Liver (tissue), 9 donors: ENCODE measurements around the gene ANP32A. TPM values are rescaled to one million over a fixed set of nuclear protein-coding genes. Genes with fewer than 3 reads are reported as not detected.
"Not testable (repeated sequence)": the region's sequence is repeated elsewhere in the genome, so short reads cannot be mapped to it uniquely, and the experiment has no call there.

ENCODE experiments used
- DNase-seq: peaks from one replicate; pipeline ENCODE4 v3.0.0-alpha.2; 2017; ENCODE audit warnings: low spot score
- H3K27ac ChIP-seq, 2 donors: one replicate each; pipeline ENCODE4 v1.7.0; 2013; ENCODE audit warnings: inconsistent platforms in 2 of 2, low read length in 2 of 2, control low read depth in 1 of 2, low read depth in 1 of 2, mild to moderate bottlenecking in 1 of 2
- H3K27me3 ChIP-seq, 4 donors: one replicate each; pipeline versions ENCODE4 v1.6.1 to v1.7.0; 2013; ENCODE audit warnings: low read length in 3 of 4, inconsistent platforms in 1 of 4, mild to moderate bottlenecking in 1 of 4, moderate library complexity in 1 of 4; ENCODE audit not compliant: control insufficient read depth in 4 of 4, insufficient read depth in 4 of 4
- H3K36me3 ChIP-seq, 4 donors: one replicate each; pipeline versions ENCODE4 v1.6.1 to v1.7.0; 2013; ENCODE audit warnings: low read length in 3 of 4, mild to moderate bottlenecking in 3 of 4, low read depth in 1 of 4, moderate library complexity in 1 of 4; ENCODE audit not compliant: control insufficient read depth in 4 of 4, insufficient read depth in 3 of 4
- H3K4me1 ChIP-seq, 4 donors: one replicate each; pipeline versions ENCODE4 v1.6.1 to v1.7.0; 2013; ENCODE audit warnings: low read length in 3 of 4, mild to moderate bottlenecking in 3 of 4, moderate library complexity in 1 of 4; ENCODE audit not compliant: control insufficient read depth in 4 of 4, insufficient read depth in 4 of 4
- H3K4me3 ChIP-seq, 3 donors: one replicate each; pipeline versions ENCODE4 v1.6.1 to v1.7.0; 2013; ENCODE audit warnings: low read length in 3 of 3, control low read depth in 1 of 3, low read depth in 1 of 3, mild to moderate bottlenecking in 1 of 3
- H3K9ac ChIP-seq, 2 donors: one replicate each; pipeline ENCODE4 v1.7.0; 2013; ENCODE audit warnings: low read length in 2 of 2, mild to moderate bottlenecking in 2 of 2, moderate library complexity in 2 of 2, control low read depth in 1 of 2, low read depth in 1 of 2
- H3K9me3 ChIP-seq, 4 donors: one replicate each; pipeline versions ENCODE4 v1.6.1 to v1.7.0; 2013; ENCODE audit warnings: low read length in 3 of 4; ENCODE audit not compliant: control insufficient read depth in 4 of 4
- ATF3 ChIP-seq: IDR thresholded peaks from 2 replicates; pipeline ENCODE4 v1.6.1; 2016; ENCODE audit warnings: antibody characterized with exemption
- CTCF ChIP-seq: fragments of 150-350 bp; IDR thresholded peaks from 2 replicates; pipeline ENCODE4 v1.5.1; 2017; ENCODE audit warnings: improper control_type of control experiment, low read depth, low read length; ENCODE audit not compliant: missing input control
- EGR1 ChIP-seq, 2 donors: IDR thresholded peaks; 2 replicates each; pipeline ENCODE4 v1.6.1; 2016 to 2018; ENCODE audit warnings: antibody characterized with exemption in 2 of 2, low read depth in 2 of 2
- FOXA1 ChIP-seq: IDR thresholded peaks from 2 replicates; pipeline ENCODE4 v1.6.1; 2016; ENCODE audit warnings: antibody characterized with exemption
- FOXA2 ChIP-seq: IDR thresholded peaks from 2 replicates; pipeline ENCODE4 v1.6.1; 2016; ENCODE audit warnings: antibody characterized with exemption
- GABPA ChIP-seq, 2 donors: IDR thresholded peaks in 1 of 2; conservative IDR thresholded peaks in 1 of 2; 2 replicates each; pipeline ENCODE4 v1.6.1; 2016; ENCODE audit warnings: antibody characterized with exemption in 2 of 2, mild to moderate bottlenecking in 1 of 2, moderate library complexity in 1 of 2
- HNF4A ChIP-seq, 2 donors: conservative IDR thresholded peaks; 2 replicates each; pipeline ENCODE4 v1.6.1; 2016; ENCODE audit warnings: antibody characterized with exemption in 2 of 2, mild to moderate bottlenecking in 2 of 2
- HNF4G ChIP-seq: IDR thresholded peaks from 2 replicates; pipeline ENCODE4 v1.6.1; 2016; ENCODE audit warnings: antibody characterized with exemption
- JUND ChIP-seq, 2 donors: IDR thresholded peaks; 2 replicates each; pipeline ENCODE4 v1.6.1; 2016; ENCODE audit warnings: antibody characterized with exemption in 2 of 2
- MAX ChIP-seq: IDR thresholded peaks from 2 replicates; pipeline ENCODE4 v1.6.1; 2016; ENCODE audit warnings: antibody characterized with exemption
- NR2F2 ChIP-seq: IDR thresholded peaks from 2 replicates; pipeline ENCODE4 v1.6.1; 2016; ENCODE audit warnings: antibody characterized with exemption
- RAD21 ChIP-seq, 2 donors: IDR thresholded peaks; 2 replicates each; pipeline ENCODE4 v1.6.1; 2016; ENCODE audit warnings: antibody characterized with exemption in 2 of 2, mild to moderate bottlenecking in 2 of 2
- REST ChIP-seq: IDR thresholded peaks from 2 replicates; pipeline ENCODE4 v1.6.1; 2016; ENCODE audit warnings: antibody characterized with exemption, mild to moderate bottlenecking
- RXRA ChIP-seq, 2 donors: IDR thresholded peaks; 2 replicates each; pipeline ENCODE4 v1.6.1; 2017 to 2018; ENCODE audit warnings: antibody characterized with exemption in 2 of 2, mild to moderate bottlenecking in 1 of 2
- SP1 ChIP-seq: IDR thresholded peaks from 2 replicates; pipeline ENCODE4 v1.6.1; 2018; ENCODE audit warnings: antibody characterized with exemption, mild to moderate bottlenecking
- TAF1 ChIP-seq: conservative IDR thresholded peaks from 2 replicates; pipeline ENCODE4 v1.6.1; 2016; ENCODE audit warnings: antibody characterized with exemption, mild to moderate bottlenecking
- YY1 ChIP-seq: IDR thresholded peaks from 2 replicates; pipeline ENCODE4 v1.6.1; 2016; ENCODE audit warnings: antibody characterized with exemption, mild to moderate bottlenecking
- ZBTB33 ChIP-seq: IDR thresholded peaks from 2 replicates; pipeline ENCODE4 v1.6.1; 2016; ENCODE audit warnings: antibody characterized with exemption
- WGBS: extraction: QIAGEN DNeasy Blood & Tissue Kit; methylation state at CpG from one replicate; pipeline ENCODE4 v1.1.7; 2013; 5-methylcytosine and 5-hydroxymethylcytosine counted together
- polyA plus RNA-seq, 2 donors: library from polyadenylated mRNA; stranded (reverse) in 1 of 2; unstranded in 1 of 2; fragments of 200-250 nt in 1 of 2; fragments of >200 nt in 1 of 2; fragmentation: Nextera tagmentation in 1 of 2; extraction: Ambion mirVana in 1 of 2; gene quantifications; one replicate each; pipeline versions ENCODE4 v1.2.1 to v1.2.3, GENCODE V29; 2013 to 2015
- total RNA-seq, 2 donors: library from RNA; depleted of rRNA; stranded (reverse); fragments of >200 nt; gene quantifications; one replicate each; pipeline ENCODE4 v1.2.3, GENCODE V29; 2014
- donor health status: healthy.
- donor health status: healthy.
- donor health status: healthy.
- donor health status: healthy.
- donor health status: healthy.

ANP32A gene
- total and polyA plus RNA-seq, 4 donors: 30.5 to 60.4 (median 39.4) TPM

GRCh38 chr15:68868296-68868695, 47.6 kb upstream of the ANP32A start (continued):
- TF ChIP-seq RAD21 (IDR thresholded peaks at IDR 0.05): no peak
- TF ChIP-seq EGR1 (IDR thresholded peaks at IDR 0.05; ENCODE audit: low read depth in 2 of 2): no peak

GRCh38 chr15:68862415-68862814, 41.7 kb upstream of the ANP32A start:
- Histone ChIP-seq H3K4me3 (no peak overlapping the region), H3K27ac (no peak overlapping the region), H3K36me3 (no peaks in the 10 kb centered on the region), H3K9me3 (peaks cover 0 to 10% (median 7%) of the 10 kb centered on the region in 4 donors), H3K27me3 (no peaks in the 10 kb centered on the region), H3K4me1 (no peaks in the 10 kb centered on the region), H3K9ac (no peak overlapping the region)
- TF ChIP-seq FOXA1 (no peak), EGR1 (IDR thresholded peaks at IDR 0.05; ENCODE audit: low read depth in 2 of 2) (no peak), GABPA (IDR thresholded peaks at IDR 0.05 in 1 of 2, conservative IDR thresholded peaks at IDR 0.05 in 1 of 2) (no peak), ATF3 (no peak), RAD21 (IDR thresholded peaks at IDR 0.05) (no peak), CTCF (no peak), HNF4A (conservative IDR thresholded peaks at IDR 0.05) (no peak), ZBTB33 (no peak), YY1 (no peak), REST (no peak), NR2F2 (no peak), HNF4G (no peak), SP1 (no peak), RXRA (IDR thresholded peaks at IDR 0.05) (no peak), FOXA2 (no peak), MAX (no peak), JUND (IDR thresholded peaks at IDR 0.05) (no peak), TAF1 (no peak)
- no peak for DNase-seq

GRCh38 chr15:68858666-68859065, 38.0 kb upstream of the ANP32A start:
- 72% methylated on average over 2 of the region's 4 CpGs for WGBS
- not testable (repeated sequence) for H3K4me1 ChIP-seq, H3K9ac ChIP-seq, H3K4me3 ChIP-seq, H3K27me3 ChIP-seq, H3K36me3 ChIP-seq, DNase-seq, H3K27ac ChIP-seq
- peaks cover 2 to 11% (median 5%) of the 10 kb centered on the region in 4 donors for H3K9me3 ChIP-seq

GRCh38 chr15:68857443-68857842, 36.7 kb upstream of the ANP32A start:
- H3K9ac ChIP-seq, H3K36me3 ChIP-seq, H3K27me3 ChIP-seq, DNase-seq, H3K4me3 ChIP-seq, H3K27ac ChIP-seq, H3K4me1 ChIP-seq: not testable (repeated sequence)
- peaks cover 2 to 11% (median 3%) of the 10 kb centered on the region in 4 donors for H3K9me3 ChIP-seq
- 83% methylated on average over 5 of the region's 5 CpGs for WGBS
